GM12878 (cell line): ENCODE results near the gene MCOLN2. TPM values are rescaled to one million over a fixed set of nuclear protein-coding genes. Genes with fewer than 3 reads are reported as not detected.

Source experiments
- BMI1 ChIP-seq: fragments of 450-650 bp; IDR thresholded peaks from 2 replicates; pipeline ENCODE4 v1.6.1; 2016; ENCODE audit warnings: mild to moderate bottlenecking, moderate library complexity, borderline replicate concordance
- CBX3 ChIP-seq: fragments of 200-600 bp; sonication (generic); IDR thresholded peaks from 2 replicates; pipeline ENCODE4 v1.6.1; 2016; ENCODE audit warnings: low read depth, borderline replicate concordance
- EED ChIP-seq: sonication (generic); IDR thresholded peaks from 2 replicates; pipeline ENCODE4 v1.6.1; 2016; ENCODE audit warnings: antibody characterized with exemption, low read depth
- FOXK2 ChIP-seq: fragments of 450-650 bp; IDR thresholded peaks from 2 replicates; pipeline ENCODE4 v1.6.1; 2017; ENCODE audit warnings: mild to moderate bottlenecking, moderate library complexity
- NR2C2 ChIP-seq: IDR thresholded peaks from 2 replicates; pipeline ENCODE4 v1.6.1; 2011; ENCODE audit warnings: borderline replicate concordance, low read depth; ENCODE audit not compliant: control insufficient read depth, insufficient read length
- NR2F1 ChIP-seq: fragments of 450-650 bp; conservative IDR thresholded peaks from 2 replicates; pipeline ENCODE4 v1.6.1; 2017; ENCODE audit warnings: mild to moderate bottlenecking
- SUPT20H ChIP-seq: IDR thresholded peaks from 2 replicates; pipeline ENCODE4 v1.6.1; 2011; ENCODE audit warnings: low read depth, mild to moderate bottlenecking, low read length, moderate library complexity, borderline replicate concordance; ENCODE audit not compliant: control insufficient read depth
- polyA plus RNA-seq, 11 experiments: library from polyadenylated mRNA; depleted of rRNA in 4 of 11; unstranded in 6 of 11; stranded (reverse) in 5 of 11; fragments of >200 nt; fragmentation: Nextera tagmentation in 4 of 11; fragmentation: Illumina TruSeq in 1 of 11; extraction: Ambion mirVana in 4 of 11; extraction: Trizol in 1 of 11; gene quantifications; 1 replicate in 1 of 11; 2 replicates in 10 of 11; pipeline versions ENCODE4 v1.2.1 to v1.2.3, GENCODE V29; 2011 to 2016; ENCODE audit warnings: inconsistent platforms in 2 of 11, missing spikeins in 2 of 11, low read depth in 1 of 11
- total RNA-seq, 4 experiments: library from RNA; depleted of rRNA in 3 of 4; stranded (reverse); fragments of >200 nt in 3 of 4; fragmentation: Illumina TruSeq in 1 of 4; extraction: Trizol in 1 of 4; gene quantifications; 2 replicates each; pipeline versions ENCODE4 v1.2.1 to v1.2.3, GENCODE V29; 2013 to 2021
- TF ChIP-seq, protein P1 (sequence below): fragments of 150-350 bp; IDR thresholded peaks from 2 replicates; pipeline ENCODE4 v1.6.1; 2016; ENCODE audit warnings: low read depth, low read length
- TF ChIP-seq, protein P2 (sequence below): fragments of 450-650 bp; IDR thresholded peaks from 2 replicates; pipeline ENCODE4 v1.6.1; 2017; ENCODE audit warnings: mild to moderate bottlenecking, moderate library complexity

The MCOLN2 gene
- total and polyA plus RNA-seq, 10 of the 15 experiments (the other 5 are each of a cell fraction or from before 2014, with no cell fraction given): 25.9 to 233 (median 109) TPM

- no peak for TF ChIP-seq CBX3
- no peak for TF ChIP-seq SUPT20H
- TF ChIP-seq, protein P1, sequence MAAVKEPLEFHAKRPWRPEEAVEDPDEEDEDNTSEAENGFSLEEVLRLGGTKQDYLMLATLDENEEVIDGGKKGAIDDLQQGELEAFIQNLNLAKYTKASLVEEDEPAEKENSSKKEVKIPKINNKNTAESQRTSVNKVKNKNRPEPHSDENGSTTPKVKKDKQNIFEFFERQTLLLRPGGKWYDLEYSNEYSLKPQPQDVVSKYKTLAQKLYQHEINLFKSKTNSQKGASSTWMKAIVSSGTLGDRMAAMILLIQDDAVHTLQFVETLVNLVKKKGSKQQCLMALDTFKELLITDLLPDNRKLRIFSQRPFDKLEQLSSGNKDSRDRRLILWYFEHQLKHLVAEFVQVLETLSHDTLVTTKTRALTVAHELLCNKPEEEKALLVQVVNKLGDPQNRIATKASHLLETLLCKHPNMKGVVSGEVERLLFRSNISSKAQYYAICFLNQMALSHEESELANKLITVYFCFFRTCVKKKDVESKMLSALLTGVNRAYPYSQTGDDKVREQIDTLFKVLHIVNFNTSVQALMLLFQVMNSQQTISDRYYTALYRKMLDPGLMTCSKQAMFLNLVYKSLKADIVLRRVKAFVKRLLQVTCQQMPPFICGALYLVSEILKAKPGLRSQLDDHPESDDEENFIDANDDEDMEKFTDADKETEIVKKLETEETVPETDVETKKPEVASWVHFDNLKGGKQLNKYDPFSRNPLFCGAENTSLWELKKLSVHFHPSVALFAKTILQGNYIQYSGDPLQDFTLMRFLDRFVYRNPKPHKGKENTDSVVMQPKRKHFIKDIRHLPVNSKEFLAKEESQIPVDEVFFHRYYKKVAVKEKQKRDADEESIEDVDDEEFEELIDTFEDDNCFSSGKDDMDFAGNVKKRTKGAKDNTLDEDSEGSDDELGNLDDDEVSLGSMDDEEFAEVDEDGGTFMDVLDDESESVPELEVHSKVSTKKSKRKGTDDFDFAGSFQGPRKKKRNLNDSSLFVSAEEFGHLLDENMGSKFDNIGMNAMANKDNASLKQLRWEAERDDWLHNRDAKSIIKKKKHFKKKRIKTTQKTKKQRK: no peak
- TF ChIP-seq BMI1: no peak
- no peak for TF ChIP-seq NR2F1
- no peak for TF ChIP-seq FOXK2
- no peak for TF ChIP-seq NR2C2
- TF ChIP-seq, protein P2, sequence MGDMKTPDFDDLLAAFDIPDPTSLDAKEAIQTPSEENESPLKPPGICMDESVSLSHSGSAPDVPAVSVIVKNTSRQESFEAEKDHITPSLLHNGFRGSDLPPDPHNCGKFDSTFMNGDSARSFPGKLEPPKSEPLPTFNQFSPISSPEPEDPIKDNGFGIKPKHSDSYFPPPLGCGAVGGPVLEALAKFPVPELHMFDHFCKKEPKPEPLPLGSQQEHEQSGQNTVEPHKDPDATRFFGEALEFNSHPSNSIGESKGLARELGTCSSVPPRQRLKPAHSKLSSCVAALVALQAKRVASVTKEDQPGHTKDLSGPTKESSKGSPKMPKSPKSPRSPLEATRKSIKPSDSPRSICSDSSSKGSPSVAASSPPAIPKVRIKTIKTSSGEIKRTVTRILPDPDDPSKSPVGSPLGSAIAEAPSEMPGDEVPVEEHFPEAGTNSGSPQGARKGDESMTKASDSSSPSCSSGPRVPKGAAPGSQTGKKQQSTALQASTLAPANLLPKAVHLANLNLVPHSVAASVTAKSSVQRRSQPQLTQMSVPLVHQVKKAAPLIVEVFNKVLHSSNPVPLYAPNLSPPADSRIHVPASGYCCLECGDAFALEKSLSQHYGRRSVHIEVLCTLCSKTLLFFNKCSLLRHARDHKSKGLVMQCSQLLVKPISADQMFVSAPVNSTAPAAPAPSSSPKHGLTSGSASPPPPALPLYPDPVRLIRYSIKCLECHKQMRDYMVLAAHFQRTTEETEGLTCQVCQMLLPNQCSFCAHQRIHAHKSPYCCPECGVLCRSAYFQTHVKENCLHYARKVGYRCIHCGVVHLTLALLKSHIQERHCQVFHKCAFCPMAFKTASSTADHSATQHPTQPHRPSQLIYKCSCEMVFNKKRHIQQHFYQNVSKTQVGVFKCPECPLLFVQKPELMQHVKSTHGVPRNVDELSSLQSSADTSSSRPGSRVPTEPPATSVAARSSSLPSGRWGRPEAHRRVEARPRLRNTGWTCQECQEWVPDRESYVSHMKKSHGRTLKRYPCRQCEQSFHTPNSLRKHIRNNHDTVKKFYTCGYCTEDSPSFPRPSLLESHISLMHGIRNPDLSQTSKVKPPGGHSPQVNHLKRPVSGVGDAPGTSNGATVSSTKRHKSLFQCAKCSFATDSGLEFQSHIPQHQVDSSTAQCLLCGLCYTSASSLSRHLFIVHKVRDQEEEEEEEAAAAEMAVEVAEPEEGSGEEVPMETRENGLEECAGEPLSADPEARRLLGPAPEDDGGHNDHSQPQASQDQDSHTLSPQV: no peak
- TF ChIP-seq EED: no peak
Measured at GRCh38 chr1:84890566-84890965, 106.3 kb downstream of the MCOLN2 start (continued).
